Measurements from ENCODE around the gene ZNF155.
A peak's percentile ranks its signal among the peaks of the same experiment; 100 is the strongest.
"Not testable (repeated sequence)": the region's sequence is repeated elsewhere in the genome, so short reads cannot be mapped to it uniquely, and the experiment has no call there.

ZNF155 gene

GRCh38 chr19:43983912-43984686, at the start of gene ZNF155:
Gene ZNF155 (plus strand): TSS chr19:43984188. CDS start chr19:43988544, 4,356 bp downstream.
- DNase-seq (ENCODE audit: low read depth) = peak; percentile 96

- DNase-seq (ENCODE audit: low read depth) = peak; percentile 84
These were observed 48.8 kb upstream of the ZNF155 start, which contains the start of gene ZNF45 for GRCh38 chr19:43934985-43935708. Gene ZNF45 (minus strand): TSS chr19:43935282. CDS start chr19:43922185, 13,097 bp downstream.

- DNase-seq (ENCODE audit: low read depth) = no peak
These were observed 47.8 kb upstream of the ZNF155 start for GRCh38 chr19:43936188-43936587.

- DNase-seq (ENCODE audit: low read depth) = no peak
These were observed 44.3 kb upstream of the ZNF155 start for GRCh38 chr19:43939557-43940260.

GRCh38 chr19:43940719-43941118, 43.3 kb upstream of the ZNF155 start:
- no peak for DNase-seq (ENCODE audit: low read depth)

GRCh38 chr19:43941209-43941608, 42.8 kb upstream of the ZNF155 start:
- no peak for DNase-seq (ENCODE audit: low read depth)

- not testable (repeated sequence) for DNase-seq (ENCODE audit: low read depth)
These were observed 36.6 kb upstream of the ZNF155 start for GRCh38 chr19:43947412-43947811.

GRCh38 chr19:43949803-43950202, 34.2 kb upstream of the ZNF155 start:
- DNase-seq (ENCODE audit: low read depth) = not testable (repeated sequence)

GRCh38 chr19:43950834-43951645, 32.9 kb upstream of the ZNF155 start, which contains the start of gene ZNF221:
Gene ZNF221 (plus strand): TSS chr19:43951228. CDS start chr19:43962727, 11,499 bp downstream.
- peak; percentile 98 for DNase-seq (ENCODE audit: low read depth)

- no peak for DNase-seq (ENCODE audit: low read depth)
These were observed 27.2 kb upstream of the ZNF155 start for GRCh38 chr19:43956827-43957226.

GRCh38 chr19:43957891-43958290, 26.1 kb upstream of the ZNF155 start:
- DNase-seq (ENCODE audit: low read depth) = peak; percentile 90

- DNase-seq (ENCODE audit: low read depth) = no peak
These were observed 23.6 kb upstream of the ZNF155 start for GRCh38 chr19:43960411-43960810.

GRCh38 chr19:43966079-43966694, 17.8 kb upstream of the ZNF155 start:
- no peak for DNase-seq (ENCODE audit: low read depth)

- no peak for DNase-seq (ENCODE audit: low read depth)
These were observed 7.3 kb upstream of the ZNF155 start for GRCh38 chr19:43976732-43977131.

GRCh38 chr19:43983544-43983911, 460 bp upstream of the ZNF155 start:
- DNase-seq (ENCODE audit: low read depth) = no peak

- DNase-seq (ENCODE audit: low read depth) = no peak
These were observed 656 bp downstream of the ZNF155 start for GRCh38 chr19:43984687-43985000.

- no peak for DNase-seq (ENCODE audit: low read depth)
These were observed 13.8 kb downstream of the ZNF155 start for GRCh38 chr19:43997631-43998290.

GRCh38 chr19:44002212-44002565, 18.2 kb downstream of the ZNF155 start:
- DNase-seq (ENCODE audit: low read depth) = no peak

GRCh38 chr19:44002566-44003460, 18.8 kb downstream of the ZNF155 start, which contains the start of gene ZNF230:
Gene ZNF230 (plus strand): TSS chr19:44002957. CDS start chr19:44007079, 4,122 bp downstream.
- DNase-seq (ENCODE audit: low read depth) = peak; percentile 92

All from fibroblast of gingiva (primary cell).